SHP77 (cell line): ENCODE results near the gene TMA16.

ENCODE experiments used
- DNase-seq, 2 experiments: peaks; one replicate each; lab custom pipeline; 2025; lab: John Stamatoyannopoulos, UW

The TMA16 gene

DNA sequence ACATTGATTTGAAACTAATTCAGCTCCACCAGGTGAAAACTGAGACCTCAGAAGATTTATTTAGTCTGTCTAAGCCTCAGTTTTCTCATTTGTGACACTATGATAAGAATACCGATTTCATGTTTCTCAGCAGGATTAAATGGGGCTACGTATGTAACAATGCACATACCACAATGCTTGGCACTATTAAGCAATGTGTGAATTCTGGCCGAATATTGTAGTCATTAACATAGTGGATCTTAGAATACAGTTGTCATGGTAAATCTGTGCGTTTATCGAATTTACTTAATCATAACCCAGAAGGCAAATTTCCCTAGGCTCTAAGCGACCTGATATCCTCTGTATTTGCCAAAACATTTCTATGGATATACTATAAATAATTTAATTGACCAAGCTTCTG lies 69.1 kb downstream of the TMA16 start:
- no peak for DNase-seq

DNA sequence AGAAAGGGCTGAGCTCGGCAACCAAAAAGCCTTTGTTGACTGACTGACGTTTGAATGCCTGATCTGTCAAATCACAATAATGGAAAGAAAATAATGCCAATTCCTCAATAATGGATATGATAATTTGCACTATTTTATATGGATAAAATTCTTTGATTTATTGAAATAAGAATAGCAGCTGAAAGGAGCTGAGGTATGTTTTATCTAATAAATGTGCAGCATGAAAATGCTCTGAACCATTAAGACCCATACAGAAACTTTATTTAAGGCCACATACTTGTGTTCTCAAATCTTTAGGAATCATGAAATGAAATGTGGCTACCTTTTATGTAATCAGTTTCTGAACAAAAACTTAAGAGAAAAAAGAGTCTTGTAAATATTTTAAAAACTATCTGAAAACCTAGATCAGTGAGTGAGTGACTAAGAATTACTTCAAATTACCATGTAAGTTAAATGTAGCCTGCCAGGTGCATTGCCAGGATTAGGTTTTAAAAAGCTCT lies 69.8 kb downstream of the TMA16 start:
- no peak for DNase-seq

DNA sequence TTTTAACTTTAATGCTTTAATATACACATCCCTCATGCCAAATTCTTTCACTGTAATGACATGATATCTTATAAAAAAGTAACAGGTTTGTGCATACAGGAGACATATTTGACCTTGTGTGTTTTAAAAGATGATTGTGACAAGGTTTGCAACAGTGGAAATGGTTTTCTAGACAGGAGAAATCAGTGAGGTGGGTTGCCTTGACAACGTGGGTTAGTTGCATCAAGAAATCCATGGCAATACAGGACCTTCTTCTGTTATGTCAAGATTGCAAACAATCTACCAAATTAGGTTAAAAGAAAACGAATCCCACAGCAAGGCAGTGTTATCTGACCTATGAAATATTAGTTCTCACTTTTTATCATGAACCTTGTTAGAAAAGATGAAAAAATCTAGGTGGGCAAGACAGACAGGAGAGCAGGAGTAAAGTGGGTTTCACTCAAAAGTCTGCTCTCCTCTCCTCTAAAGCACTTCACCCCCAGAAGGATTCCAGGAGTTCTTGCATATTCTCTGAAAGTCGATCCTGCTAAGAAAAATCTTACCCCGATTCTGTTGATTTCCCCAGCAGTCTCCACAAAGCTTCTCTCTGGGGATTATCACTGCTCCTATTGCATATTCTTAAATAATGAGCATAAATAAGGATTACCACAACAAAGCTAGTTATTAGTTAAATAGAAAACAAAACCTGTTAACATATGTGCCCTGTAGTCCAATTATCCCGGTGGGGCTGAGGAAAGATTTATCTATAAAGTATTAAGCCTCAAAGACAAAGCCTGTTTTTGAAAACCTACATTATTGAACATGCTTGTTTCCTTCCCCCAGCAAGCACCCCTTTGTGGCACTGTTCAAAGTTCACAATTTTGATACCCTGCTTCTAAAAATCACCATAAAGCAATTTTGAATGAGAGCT lies 71.0 kb downstream of the TMA16 start:
- DNase-seq, result no peak

DNA sequence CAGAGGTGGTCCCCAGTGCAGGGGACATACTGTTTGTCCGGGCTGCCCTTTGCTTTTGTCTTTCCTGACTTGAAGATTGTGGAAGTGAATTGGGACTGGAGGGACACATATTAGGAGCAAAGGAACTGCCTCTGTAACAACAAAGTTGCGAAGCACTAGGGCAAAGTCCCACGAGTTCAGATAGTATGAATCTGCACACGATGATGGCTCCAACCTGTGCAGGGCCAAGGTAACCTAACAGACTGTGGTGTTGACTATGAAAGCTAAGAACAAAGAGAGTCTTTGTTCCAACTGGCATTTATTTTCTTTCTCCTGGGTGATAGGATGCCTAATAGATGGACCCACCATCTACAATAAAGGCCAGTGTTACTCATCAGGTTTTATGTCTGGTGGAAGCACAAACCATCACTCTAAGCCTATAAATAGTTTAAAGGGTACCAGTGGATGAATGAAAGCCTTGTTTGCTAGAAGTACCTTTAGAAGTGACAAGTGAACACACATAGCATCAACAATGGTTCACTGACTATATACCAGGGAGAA lies 71.8 kb downstream of the TMA16 start:
- no peak for DNase-seq

DNA sequence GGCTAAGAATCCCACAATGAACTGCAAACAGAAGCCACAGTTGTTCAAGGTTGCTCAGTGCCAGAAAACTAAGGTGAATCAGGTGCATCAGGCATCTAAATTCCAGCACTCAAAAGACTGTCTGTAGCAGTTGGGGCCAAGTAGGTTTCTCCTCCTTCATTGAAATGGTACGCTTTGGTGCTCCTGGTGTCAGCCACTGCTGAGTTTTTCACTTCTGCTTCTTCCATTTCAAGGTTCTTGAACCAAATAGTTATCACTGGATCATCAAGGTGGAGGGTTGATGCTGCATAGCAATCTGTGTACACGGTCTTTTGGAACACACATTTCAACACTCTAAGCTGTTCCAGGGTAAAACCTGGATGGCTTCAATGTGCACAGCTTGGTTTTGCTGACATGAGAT lies 74.4 kb downstream of the TMA16 start:
- no peak for DNase-seq
